Loucy (cell line): ENCODE data around the gene IGF2.

Source experiments
- H2AFZ ChIP-seq: fragments of 200-600 bp; sonication (generic); 2 replicates; pipeline ENCODE4 v1.6.0; 2016; ENCODE audit warnings: antibody characterized with exemption, mild to moderate bottlenecking, low read length, moderate library complexity
- H3F3A ChIP-seq: fragments of 200-600 bp; 2 replicates; pipeline ENCODE4 v1.6.0; 2016; ENCODE audit warnings: antibody characterized with exemption, low read depth, mild to moderate bottlenecking
- H3K27me3 ChIP-seq: fragments of 200-600 bp; sonication (generic); 2 replicates; pipeline ENCODE4 v1.6.1; 2014; ENCODE audit warnings: low read length, mild to moderate bottlenecking; ENCODE audit not compliant: insufficient read depth, poor library complexity, severe bottlenecking
- H3K36me3 ChIP-seq: fragments of 200-600 bp; sonication (generic); 2 replicates; pipeline ENCODE4 v1.6.1; 2016; ENCODE audit warnings: low read length; ENCODE audit not compliant: insufficient read depth
- H3K4me1 ChIP-seq: fragments of 200-600 bp; sonication (generic); 2 replicates; pipeline ENCODE4 v1.5.1; 2014; ENCODE audit warnings: low read length, mild to moderate bottlenecking; ENCODE audit not compliant: insufficient read depth, poor library complexity, severe bottlenecking
- H3K4me2 ChIP-seq: fragments of 200-600 bp; sonication (generic); 2 replicates; pipeline ENCODE4 v1.6.0; 2014; ENCODE audit warnings: antibody characterized with exemption, low read length, low read depth, mild to moderate bottlenecking; ENCODE audit not compliant: poor library complexity, severe bottlenecking
- H3K4me3 ChIP-seq: fragments of 200-600 bp; sonication (generic); 2 replicates; pipeline ENCODE4 v1.5.1; 2014; ENCODE audit warnings: low read length, mild to moderate bottlenecking, mixed read lengths; ENCODE audit not compliant: poor library complexity, severe bottlenecking
- H3K79me2 ChIP-seq: fragments of 200-600 bp; sonication (generic); 2 replicates; pipeline ENCODE4 v1.6.1; 2014; ENCODE audit warnings: low read length; ENCODE audit not compliant: insufficient read depth
- H3K9ac ChIP-seq: fragments of 200-600 bp; sonication (generic); 2 replicates; pipeline ENCODE4 v1.6.0; 2014; ENCODE audit warnings: mild to moderate bottlenecking, low read depth, low read length, moderate library complexity; ENCODE audit not compliant: poor library complexity, severe bottlenecking
- H3K9me2 ChIP-seq: fragments of 200-600 bp; sonication (generic); replicated peaks from 2 replicates; pipeline ENCODE4 v1.6.1; 2016; ENCODE audit warnings: low read depth, low read length, mixed read lengths
- H3K9me3 ChIP-seq: fragments of 200-600 bp; sonication (generic); 2 replicates; pipeline ENCODE4 v1.6.1; 2014; ENCODE audit warnings: mild to moderate bottlenecking, antibody characterized with exemption, low read length, low read depth; ENCODE audit not compliant: insufficient read depth
- H4K20me1 ChIP-seq: fragments of 200-600 bp; sonication (generic); 2 replicates; pipeline ENCODE4 v1.6.0; 2014; ENCODE audit warnings: antibody characterized with exemption, low read length, mild to moderate bottlenecking; ENCODE audit not compliant: insufficient read depth, poor library complexity, severe bottlenecking
- CTCF ChIP-seq: fragments of 200-600 bp; sonication (generic); conservative IDR thresholded peaks from 2 replicates; pipeline ENCODE4 v1.5.1; 2014; ENCODE audit warnings: mild to moderate bottlenecking, antibody characterized with exemption, low read length
- EZH2phosphoT487 ChIP-seq: fragments of 200-600 bp; IDR thresholded peaks from 2 replicates; pipeline ENCODE4 v1.6.1; 2018; ENCODE audit warnings: antibody characterized with exemption, mild to moderate bottlenecking, moderate library complexity, borderline replicate concordance

Gene IGF2

GRCh38 chr11:2102883-2103213 is 36.3 kb downstream of the IGF2 start:
- TF ChIP-seq EZH2phosphoT487 (no peak), CTCF (no peak)
- Histone ChIP-seq H3K9me2 (no peaks in the 10 kb centered on the region), H3K79me2 (no peaks in the 10 kb centered on the region), H3K4me1 (no peaks in the 10 kb centered on the region), H3F3A (no peaks in the 10 kb centered on the region), H4K20me1 (no peaks in the 10 kb centered on the region), H3K4me2 (no peak overlapping the region), H3K4me3 (no peak overlapping the region), H3K9me3 (no peaks in the 10 kb centered on the region), H3K9ac (no peak overlapping the region), H3K36me3 (no peaks in the 10 kb centered on the region), H2AFZ (no peak overlapping the region), H3K27me3 (no peaks in the 10 kb centered on the region)

- no peak overlapping the region for H3K4me3 ChIP-seq
- H3K36me3 ChIP-seq, result no peaks in the 10 kb centered on the region
- no peaks in the 10 kb centered on the region for H3K4me1 ChIP-seq
- H2AFZ ChIP-seq, result no peak overlapping the region
- H3K79me2 ChIP-seq, result no peaks in the 10 kb centered on the region
- H3K9me2 ChIP-seq, result no peaks in the 10 kb centered on the region
- no peak overlapping the region for H3K9ac ChIP-seq
- no peaks in the 10 kb centered on the region for H3K9me3 ChIP-seq
- no peaks in the 10 kb centered on the region for H4K20me1 ChIP-seq
- H3K27me3 ChIP-seq, result no peaks in the 10 kb centered on the region
- TF ChIP-seq EZH2phosphoT487, result no peak
- no peak for TF ChIP-seq CTCF
- no peak overlapping the region for H3K4me2 ChIP-seq
- H3F3A ChIP-seq, result no peaks in the 10 kb centered on the region
Measured at GRCh38 chr11:2102132-2102882, 36.9 kb downstream of the IGF2 start.

GRCh38 chr11:2101171-2101675 is 38.0 kb downstream of the IGF2 start:
- no peak overlapping the region for H2AFZ ChIP-seq
- no peak for TF ChIP-seq EZH2phosphoT487
- no peak for TF ChIP-seq CTCF

More at GRCh38 chr11:2101171-2101675, 38.0 kb downstream of the IGF2 start:
- Histone ChIP-seq H3K36me3 (no peaks in the 10 kb centered on the region), H3K27me3 (no peaks in the 10 kb centered on the region), H4K20me1 (no peaks in the 10 kb centered on the region), H3K9me2 (no peaks in the 10 kb centered on the region), H3K9ac (no peak overlapping the region), H3K9me3 (no peaks in the 10 kb centered on the region), H3F3A (no peaks in the 10 kb centered on the region), H3K4me3 (no peak overlapping the region), H3K4me2 (no peak overlapping the region), H3K4me1 (no peaks in the 10 kb centered on the region), H3K79me2 (no peaks in the 10 kb centered on the region)
